ENCODE results near the gene MEG3. TPM values are rescaled to one million over a fixed set of nuclear protein-coding genes. Genes with fewer than 3 reads are reported as not detected.

The MEG3 gene
- total and polyA plus RNA-seq, 2 experiments from 2014 or later: not detected

GRCh38 chr14:100879194-100879593 lies 53.3 kb downstream of the MEG3 start:
- no peaks in the 10 kb centered on the region for H3K27me3 ChIP-seq
- no peak overlapping the region for H3K27ac ChIP-seq
- TF ChIP-seq, protein P1, sequence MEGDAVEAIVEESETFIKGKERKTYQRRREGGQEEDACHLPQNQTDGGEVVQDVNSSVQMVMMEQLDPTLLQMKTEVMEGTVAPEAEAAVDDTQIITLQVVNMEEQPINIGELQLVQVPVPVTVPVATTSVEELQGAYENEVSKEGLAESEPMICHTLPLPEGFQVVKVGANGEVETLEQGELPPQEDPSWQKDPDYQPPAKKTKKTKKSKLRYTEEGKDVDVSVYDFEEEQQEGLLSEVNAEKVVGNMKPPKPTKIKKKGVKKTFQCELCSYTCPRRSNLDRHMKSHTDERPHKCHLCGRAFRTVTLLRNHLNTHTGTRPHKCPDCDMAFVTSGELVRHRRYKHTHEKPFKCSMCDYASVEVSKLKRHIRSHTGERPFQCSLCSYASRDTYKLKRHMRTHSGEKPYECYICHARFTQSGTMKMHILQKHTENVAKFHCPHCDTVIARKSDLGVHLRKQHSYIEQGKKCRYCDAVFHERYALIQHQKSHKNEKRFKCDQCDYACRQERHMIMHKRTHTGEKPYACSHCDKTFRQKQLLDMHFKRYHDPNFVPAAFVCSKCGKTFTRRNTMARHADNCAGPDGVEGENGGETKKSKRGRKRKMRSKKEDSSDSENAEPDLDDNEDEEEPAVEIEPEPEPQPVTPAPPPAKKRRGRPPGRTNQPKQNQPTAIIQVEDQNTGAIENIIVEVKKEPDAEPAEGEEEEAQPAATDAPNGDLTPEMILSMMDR (IDR thresholded peaks at IDR 0.05; ENCODE audit: low read depth, low read length): no peak
- no peaks in the 10 kb centered on the region for H3K36me3 ChIP-seq
- DNase-seq (ENCODE audit: low read depth in 1 of 2, low spot score in 1 of 2): no peak
- H3K4me1 ChIP-seq (ENCODE audit: low read depth): no peaks in the 10 kb centered on the region
- no peaks in the 10 kb centered on the region for H3K9me3 ChIP-seq (ENCODE audit: low read depth)
- H3K4me3 ChIP-seq: no peak overlapping the region

- Histone ChIP-seq H3K4me3 (no peak overlapping the region), H3K9me3 (ENCODE audit: low read depth) (no peaks in the 10 kb centered on the region), H3K4me1 (ENCODE audit: low read depth) (no peaks in the 10 kb centered on the region), H3K27me3 (no peaks in the 10 kb centered on the region), H3K36me3 (no peaks in the 10 kb centered on the region), H3K27ac (no peak overlapping the region)
- no peak for DNase-seq (ENCODE audit: low read depth in 1 of 2, low spot score in 1 of 2)
- TF ChIP-seq, protein P1 (IDR thresholded peaks at IDR 0.05; ENCODE audit: low read depth, low read length): no peak
Observed at GRCh38 chr14:100879782-100880181, 53.9 kb downstream of the MEG3 start.

DNA sequence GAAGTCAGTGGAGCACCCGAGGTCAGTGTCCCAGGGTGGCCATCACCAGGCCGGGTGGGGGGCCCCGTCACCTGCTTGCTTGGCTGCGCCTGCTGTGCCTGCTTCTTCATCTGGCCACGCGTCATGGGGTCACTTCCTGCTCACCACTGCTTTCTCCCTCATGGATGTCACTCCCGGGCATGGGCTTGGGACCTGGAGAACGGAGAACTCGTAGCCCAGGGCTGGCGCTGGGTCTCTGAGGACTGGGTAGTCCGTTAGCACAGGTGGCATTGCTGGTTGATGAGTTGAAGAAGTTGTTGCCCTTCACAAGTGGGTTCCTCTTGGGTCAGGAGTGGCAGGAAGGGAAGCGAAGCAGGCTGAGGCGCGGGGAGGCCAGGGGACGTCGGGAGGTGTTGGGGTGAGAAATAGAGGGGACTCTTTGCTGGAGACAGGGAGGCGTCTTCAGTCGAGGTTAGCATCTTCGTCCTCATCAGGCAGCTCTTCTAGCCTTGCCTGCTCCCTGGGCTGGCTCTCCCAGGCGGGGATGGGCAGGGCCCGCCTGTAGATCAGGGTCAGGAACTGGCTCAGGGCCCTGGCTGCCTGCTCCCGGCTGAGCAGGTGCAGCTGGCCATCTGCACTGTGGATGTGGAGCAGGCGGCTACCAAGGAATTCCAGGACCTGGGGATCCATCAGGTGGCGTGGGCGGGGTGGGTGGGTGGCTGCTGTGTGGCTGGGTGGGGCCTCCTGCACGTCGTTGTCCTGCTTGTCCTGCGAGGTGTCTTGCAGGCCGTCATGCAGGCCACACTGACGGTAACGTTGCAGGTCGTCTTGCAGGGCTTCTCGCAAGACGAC lies 54.6 kb downstream of the MEG3 start:
- Histone ChIP-seq H3K4me3 (no peak overlapping the region), H3K9me3 (ENCODE audit: low read depth) (no peaks in the 10 kb centered on the region), H3K36me3 (no peaks in the 10 kb centered on the region), H3K27me3 (no peaks in the 10 kb centered on the region), H3K4me1 (ENCODE audit: low read depth) (no peaks in the 10 kb centered on the region), H3K27ac (no peak overlapping the region)
- DNase-seq (ENCODE audit: low read depth in 1 of 2, low spot score in 1 of 2): no peak
- TF ChIP-seq, protein P1 (IDR thresholded peaks at IDR 0.05; ENCODE audit: low read depth, low read length): no peak

DNA sequence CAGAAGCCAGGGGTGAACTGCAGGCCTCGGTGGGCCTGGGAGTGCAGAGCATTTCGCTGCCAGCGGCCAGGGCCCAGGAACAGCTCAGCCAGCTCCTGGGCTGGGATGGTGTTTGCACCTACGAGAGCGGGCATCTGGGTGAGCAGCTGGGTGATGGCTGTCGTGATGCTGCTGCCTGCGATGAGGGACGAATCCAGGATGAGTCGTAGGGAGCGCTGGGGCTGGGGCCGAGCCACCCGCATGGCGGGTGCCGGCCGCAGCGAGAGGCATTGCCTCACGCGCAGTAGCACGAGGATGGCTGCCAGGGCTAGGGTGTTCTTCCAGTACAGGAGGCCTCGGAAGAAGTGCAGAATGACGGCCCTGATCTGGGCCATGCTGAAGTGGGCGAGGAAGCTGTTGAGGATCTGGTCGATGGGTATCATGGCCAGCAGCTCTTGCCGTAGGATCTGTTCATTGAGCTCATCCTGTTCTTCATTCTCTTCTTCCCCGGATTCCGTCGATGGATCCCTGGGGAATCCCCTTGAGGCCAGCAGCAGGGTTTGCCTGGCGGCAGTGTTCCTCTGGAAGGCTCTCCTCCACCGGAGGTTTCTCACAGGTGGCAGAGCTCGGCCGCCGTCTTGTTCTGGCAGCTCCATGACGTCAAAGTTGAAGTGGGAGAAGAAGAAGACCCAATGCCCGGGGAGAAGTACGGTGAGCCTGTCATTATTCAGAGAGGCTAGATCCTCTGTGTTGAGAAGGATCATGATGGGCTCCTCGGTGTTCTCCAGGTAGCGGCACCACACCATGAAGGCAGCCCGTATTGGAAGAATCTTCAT lies 55.5 kb downstream of the MEG3 start:
- DNase-seq (ENCODE audit: low read depth in 1 of 2, low spot score in 1 of 2): no peak
- TF ChIP-seq, protein P1 (IDR thresholded peaks at IDR 0.05; ENCODE audit: low read depth, low read length): no peak
- no peak overlapping the region for H3K27ac ChIP-seq
- no peaks in the 10 kb centered on the region for H3K4me1 ChIP-seq (ENCODE audit: low read depth)
- H3K36me3 ChIP-seq: no peaks in the 10 kb centered on the region
- H3K4me3 ChIP-seq: no peak overlapping the region
- H3K27me3 ChIP-seq: no peaks in the 10 kb centered on the region
- H3K9me3 ChIP-seq (ENCODE audit: low read depth): no peaks in the 10 kb centered on the region

GRCh38 chr14:100882026-100882967 lies 56.4 kb downstream of the MEG3 start:
- TF ChIP-seq, protein P1 (IDR thresholded peaks at IDR 0.05; ENCODE audit: low read depth, low read length): no peak

More at GRCh38 chr14:100882026-100882967, 56.4 kb downstream of the MEG3 start:
- Histone ChIP-seq H3K27ac (no peak overlapping the region), H3K27me3 (no peaks in the 10 kb centered on the region), H3K36me3 (no peaks in the 10 kb centered on the region), H3K9me3 (ENCODE audit: low read depth) (no peaks in the 10 kb centered on the region), H3K4me1 (ENCODE audit: low read depth) (no peaks in the 10 kb centered on the region), H3K4me3 (no peak overlapping the region)
- no peak for DNase-seq (ENCODE audit: low read depth in 1 of 2, low spot score in 1 of 2)

All from cardiac muscle cell (in vitro differentiated cells and primary cell).